Brain pericyte (primary cell): Measurements from ENCODE around the gene TUBB3.

Source experiments
- DNase-seq: peaks from one replicate; pipeline ENCODE4 v3.0.0-alpha.2; 2012; ENCODE audit warnings: low read depth, low spot score

TUBB3 gene

DNA sequence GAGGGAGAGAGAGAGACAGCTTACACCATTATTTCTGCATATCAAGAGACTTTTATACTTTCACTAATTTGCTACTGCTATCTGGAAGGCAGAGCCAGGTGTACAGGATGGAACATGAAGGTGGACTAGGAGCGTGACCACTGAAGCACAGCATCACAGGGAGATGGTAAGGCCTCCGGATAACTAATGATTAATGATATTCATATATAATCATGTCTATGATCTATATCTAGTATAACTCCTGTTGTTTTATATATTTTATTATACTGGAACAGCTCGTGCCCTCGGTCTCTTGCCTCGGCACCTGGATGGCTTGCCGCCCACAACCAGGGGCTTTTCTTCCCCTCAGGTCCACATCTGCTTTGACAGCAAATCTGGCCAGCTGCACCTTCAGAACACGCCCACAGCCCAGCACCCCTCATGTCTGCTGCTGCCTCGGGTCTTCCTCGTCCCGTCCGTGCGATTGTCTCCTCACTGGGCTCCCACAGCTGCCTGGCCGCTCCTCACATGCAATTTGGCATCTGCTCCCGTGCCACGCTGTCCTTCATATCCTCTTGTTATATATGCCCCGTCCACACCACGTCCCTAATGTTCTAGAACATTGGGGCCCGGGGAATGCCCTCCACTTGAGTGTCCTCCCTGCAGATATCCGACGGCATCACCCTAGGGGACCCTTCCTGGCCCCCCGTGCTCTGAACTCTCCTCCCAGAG lies 15.2 kb downstream of the TUBB3 start:
- no peak for DNase-seq

DNA sequence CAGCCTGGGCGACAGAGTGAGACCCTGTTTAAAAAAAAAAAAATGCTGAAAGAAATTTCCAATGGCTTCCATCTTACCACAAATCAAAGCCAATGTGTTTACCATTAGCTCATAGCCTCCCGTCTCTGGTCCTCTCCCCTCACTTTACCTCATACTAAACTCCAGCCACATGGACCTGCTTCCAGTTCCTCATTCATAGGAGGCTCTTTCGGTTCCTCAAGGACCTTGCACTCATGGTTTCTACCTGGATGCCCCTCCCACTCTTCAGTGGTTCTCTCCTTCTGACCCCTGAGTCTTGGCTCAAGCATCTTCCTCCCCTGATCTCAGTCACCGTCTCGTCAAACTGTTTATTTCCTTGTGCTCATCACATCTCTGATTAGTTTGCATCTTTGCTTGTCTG lies 21.6 kb downstream of the TUBB3 start:
- no peak for DNase-seq

DNA sequence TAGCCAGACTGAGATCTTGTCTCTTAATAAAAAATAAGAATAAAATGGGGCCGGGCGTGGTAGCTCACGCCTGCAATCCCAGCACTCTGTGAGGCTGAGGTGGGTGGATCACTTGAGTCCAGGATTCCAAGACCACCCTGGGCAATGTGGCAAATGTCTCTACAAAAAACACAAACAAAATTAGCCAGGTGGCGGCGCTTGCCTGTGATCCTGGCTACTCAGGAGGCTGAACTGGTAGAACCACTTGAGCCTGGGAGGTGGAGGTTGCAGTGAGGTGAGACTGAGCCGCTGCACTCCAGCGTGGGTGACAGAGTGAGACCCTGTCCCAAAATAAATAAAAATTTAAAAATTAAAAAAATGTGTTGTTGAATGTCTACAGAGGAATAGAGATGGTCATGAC lies 22.5 kb downstream of the TUBB3 start:
- no peak for DNase-seq

DNA sequence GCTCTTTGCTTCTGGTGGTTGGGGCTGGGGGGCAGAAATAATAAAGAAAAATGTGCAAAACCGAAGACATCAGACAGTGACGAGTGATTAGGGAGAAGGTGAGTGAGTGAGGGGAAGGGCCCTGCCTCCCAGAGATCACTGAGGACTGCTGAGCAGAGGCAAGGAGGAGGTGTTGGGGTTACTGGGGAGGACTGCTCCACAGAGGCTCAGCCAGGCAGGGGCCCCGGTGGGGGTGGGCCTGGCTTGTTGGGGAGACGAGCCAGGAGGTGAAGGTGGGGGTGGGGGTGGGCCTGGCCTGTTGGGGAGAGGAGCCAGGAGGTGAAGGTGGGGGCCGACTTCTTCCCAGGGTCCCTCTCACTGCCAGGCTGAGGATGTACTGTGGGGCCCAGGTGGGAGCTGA lies 23.4 kb downstream of the TUBB3 start:
- DNase-seq = no peak

DNA sequence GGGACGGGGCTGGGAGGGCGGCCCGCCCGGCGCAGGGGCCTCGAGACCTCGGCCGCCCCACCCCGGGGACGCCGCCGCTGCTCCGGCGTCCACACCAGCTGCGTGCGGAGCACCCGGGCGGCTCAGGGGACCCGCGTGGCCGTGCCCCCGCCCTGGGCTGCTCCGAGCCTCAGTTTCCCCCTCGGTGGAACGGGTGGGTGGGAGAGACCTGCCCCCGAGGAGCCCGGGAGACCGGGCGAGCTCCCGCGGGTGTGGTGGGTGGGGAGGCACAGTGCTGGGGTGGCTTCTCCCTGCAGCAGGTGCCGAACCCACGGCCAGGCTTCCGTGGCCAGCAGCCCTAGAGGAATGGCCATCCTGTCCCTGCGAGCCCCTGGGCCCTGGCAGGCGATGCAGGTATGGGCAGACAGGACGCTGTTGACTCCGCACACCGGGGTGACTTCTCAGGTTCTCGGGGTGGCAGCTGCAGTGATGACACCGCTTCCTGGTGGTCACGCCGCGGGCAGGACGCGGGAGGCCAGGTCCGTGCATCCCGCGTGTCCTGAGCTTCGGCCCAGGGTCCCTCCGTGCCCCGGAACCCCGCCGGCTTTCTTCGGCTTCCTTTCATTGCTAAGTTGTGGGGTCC lies 26.1 kb downstream of the TUBB3 start:
- no peak for DNase-seq

DNA sequence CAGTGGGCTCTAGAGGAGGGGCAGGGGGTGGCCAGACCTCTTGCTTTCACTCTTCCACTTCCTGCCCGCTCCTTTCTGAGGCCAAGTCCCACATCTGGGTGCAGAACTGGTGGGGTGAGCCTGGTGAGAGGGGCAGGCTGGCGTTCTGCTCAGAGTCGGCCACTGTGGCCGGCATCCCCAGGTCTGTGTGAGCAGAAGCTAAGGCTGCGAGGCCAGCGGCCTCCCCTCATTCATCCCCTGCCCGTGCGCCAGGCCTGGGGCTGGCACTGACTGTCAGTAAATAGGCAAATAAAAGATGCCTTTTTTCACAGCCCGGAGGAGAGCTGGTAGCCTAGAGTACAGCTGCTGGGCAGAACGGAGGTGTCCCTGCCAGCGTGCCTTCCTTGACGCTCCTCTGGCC lies 26.6 kb downstream of the TUBB3 start:
- no peak for DNase-seq

DNA sequence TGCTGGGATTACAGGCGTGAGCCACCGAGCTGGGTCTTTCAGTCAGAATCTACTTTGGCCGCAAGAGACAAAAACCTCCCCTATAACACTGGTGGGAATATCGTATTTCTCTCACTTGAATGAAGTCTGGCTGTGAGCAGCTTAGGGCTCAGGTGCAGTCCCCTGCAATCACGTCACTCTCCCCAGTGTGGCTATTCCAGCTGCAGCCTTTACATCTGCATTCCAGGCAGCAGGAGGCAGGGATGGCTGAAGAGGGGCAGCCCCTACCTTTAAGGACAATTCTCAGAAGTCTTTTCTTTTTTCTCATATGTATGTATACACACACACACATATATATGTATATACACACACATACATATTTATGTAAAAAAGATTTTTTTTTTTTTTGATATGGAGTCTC lies 28.4 kb downstream of the TUBB3 start:
- no peak for DNase-seq

DNA sequence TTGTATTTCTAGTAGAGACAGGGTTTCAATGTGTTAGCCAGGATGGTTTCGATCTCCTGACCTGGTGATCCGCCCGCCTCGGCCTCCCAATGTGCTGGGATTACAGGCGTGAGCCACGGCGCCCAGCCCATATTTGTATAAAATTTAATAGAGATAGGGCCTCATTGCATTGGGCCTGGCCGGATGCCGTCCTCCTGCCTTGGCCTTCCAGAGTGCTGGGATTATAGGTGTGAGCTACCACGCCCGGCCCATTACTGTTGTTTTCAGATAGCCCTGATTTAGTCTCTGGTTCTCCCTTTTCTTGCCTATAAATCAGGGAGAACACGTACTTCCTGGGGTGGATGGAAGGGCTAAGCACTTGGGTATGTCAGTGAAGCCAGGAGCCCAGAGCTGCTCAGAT lies 28.9 kb downstream of the TUBB3 start:
- DNase-seq = no peak

DNA sequence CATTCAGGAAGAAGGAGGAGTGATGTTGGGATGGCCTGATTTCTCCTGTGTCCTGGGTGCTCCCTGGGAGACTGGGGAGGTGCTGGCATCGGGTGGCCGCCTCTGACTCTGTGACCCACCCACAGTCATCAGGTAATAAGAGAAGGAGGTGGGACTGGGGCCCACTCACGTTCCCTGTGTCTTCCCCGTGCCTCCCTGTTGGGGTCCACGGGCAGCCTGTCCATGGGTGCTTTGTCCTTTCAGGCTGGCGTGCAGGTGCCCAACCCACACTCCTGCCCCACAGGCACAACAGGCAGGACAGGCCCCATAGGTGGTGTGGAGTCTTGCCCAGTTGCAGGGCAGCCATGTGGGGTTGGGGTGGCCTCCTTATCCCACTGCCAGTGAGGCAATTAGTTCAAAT lies 29.4 kb downstream of the TUBB3 start:
- DNase-seq = no peak

DNA sequence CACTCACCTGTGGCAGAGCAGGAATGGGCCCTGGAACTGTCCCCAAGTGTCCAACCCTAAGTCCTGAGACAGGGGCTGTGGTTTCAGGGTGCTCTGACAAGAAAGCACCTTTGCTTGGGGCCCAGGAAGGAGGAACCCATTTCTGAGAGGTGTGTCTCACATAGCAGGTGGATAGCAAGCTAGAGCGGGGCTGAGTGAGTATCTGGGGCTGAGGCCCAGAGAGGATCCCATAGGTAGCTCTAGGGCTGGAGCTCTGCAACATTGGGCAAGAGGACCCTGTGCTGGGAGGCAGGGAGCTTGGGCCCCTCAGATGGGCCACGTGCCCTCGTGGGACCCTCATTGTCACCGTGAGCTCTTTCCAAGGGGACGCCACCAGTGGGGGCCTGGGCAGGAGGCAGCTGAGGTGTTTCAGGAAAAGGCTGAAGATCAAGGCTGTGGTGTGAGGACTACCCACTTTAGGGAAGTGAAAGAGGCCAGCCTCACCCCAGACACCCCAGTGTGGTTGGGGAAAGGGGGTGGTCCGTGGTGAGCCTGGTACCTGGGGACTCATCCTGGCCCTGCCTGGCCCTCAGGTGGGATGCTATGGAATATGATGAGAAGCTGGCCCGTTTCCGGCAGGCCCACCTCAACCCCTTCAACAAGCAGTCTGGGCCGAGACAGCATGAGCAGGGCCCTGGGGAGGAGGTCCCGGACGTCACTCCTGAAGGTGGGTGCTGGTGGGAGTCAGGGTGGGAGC lies 30.7 kb downstream of the TUBB3 start:
- no peak for DNase-seq

DNA sequence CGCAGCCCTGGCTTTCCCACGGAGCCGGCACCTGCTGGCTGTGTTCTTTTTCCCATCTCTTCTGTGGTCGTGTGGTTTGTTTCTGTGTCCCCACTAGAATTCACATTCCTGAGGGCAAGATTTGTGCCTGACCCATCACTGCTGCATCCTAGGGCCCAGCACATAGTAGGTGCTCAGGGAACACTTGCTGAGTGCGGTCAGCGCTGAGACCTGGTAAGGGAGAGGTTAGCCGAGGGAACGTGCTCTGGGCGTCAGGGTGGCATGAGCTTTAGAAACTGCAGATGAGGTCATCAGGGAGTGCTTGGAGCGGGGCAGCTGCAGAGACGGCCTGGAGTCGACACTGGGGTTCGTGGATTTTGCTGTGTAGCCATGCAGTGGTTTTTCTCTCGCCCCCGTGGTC lies 31.3 kb downstream of the TUBB3 start:
- DNase-seq = no peak

DNA sequence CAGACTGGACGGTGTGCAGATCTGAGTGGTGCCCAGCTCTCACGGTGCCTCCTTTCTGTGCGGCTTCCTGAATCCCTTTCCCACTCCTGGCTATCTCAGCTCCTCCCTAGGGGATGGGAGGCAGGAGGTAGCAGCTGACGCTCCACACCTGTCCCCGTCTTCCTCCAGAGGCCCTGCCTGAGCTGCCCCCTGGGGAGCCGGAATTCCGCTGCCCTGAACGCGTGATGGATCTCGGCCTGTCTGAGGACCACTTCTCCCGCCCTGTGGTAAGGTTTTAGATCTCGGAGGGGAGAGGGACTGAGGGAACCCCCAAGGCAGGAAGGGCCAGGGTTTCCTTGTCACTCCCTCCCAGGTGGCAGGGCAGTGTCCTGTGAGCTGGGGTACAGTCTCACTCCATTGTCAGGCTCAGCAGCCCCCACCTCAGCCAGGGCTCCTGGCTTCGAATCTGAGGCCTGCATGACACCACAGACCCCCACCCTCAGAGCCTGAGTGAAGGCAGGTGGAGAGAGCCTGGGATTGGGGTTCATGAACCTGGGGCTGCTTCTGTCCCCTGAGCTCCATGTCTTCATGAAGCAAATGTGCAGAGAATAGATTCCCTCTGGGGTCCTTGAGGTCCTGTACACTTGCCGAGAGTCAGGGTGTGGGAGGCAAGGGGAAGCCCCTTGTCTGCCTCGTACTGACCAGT lies 32.0 kb downstream of the TUBB3 start:
- no peak for DNase-seq

DNA sequence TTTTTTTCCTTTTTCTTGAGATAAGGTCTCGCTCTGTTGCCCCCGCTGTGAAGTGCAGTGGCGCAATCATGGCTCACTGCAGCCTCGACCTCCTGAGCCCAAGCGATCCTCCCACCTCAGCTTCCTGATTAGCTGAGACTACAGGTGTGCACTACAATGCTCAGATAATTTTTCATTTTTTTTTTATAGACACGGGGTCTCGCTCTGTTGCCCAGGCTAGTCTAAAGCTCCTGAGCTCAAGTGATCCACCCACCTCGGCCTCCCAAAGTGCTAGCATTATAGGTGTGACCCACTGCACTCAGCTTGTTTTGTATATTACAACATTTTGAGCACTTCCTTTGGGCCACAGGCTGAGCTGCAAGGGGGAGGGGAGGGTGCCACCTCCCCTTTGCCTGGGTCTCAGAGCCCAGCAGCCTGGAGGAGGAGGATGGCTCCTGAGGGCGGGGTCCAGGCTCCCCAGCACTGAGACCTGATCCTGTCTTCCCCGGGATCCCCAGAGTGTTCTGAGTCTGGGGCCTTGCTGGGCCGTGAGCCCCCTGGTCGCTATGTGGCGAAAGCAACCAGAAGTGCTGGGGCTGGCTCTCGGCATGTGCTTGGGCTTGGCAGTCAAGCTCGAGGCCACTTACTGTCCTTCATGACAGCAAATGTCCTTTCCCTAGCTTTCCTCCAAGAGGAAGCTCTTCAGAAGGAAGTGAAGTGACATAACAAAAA lies 33.5 kb downstream of the TUBB3 start:
- DNase-seq = no peak

DNA sequence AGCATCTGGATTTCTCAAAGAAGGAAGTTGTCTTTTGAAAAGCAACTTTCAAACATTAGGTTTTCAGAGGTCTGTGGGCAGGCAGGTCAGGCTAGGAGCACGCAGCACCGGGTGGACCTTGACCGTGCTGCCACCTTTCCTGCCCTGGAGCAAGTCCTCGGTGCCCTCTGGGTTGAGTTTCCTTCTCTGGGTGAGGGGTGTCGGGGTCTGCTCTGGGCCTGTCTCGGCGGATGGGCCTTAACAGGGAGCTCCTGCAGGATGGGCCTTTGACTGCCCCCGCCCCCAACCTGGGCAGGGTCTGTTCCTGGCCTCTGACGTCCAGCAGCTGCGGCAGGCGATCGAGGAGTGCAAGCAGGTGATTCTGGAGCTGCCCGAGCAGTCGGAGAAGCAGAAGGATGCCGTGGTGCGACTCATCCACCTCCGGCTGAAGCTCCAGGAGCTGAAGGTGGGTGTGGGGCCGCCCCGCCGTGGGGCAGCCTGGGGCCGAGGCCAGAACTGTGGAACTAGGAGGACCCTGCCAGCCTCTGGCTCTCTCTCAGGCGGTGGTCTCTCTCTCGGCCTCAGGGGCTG lies 34.2 kb downstream of the TUBB3 start:
- DNase-seq = no peak

DNA sequence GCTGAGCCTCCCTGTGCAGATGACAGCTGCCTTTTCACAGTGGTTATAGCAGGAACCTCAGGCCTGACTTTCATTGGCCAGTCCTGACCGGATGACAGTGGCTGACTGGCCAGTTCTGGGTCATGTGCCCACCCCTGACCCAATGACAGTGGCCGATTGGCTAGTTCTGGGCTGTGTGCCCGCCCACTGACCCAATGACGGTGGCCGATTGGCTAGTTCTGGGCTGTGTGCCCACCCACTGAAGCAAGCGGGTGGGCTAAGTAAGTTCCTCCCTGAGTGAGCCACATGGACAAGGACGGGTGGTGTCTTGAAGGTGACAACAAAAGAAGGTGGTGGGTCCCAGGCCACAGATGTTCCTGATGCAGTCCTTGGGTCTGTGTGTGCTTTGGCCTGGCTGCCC lies 34.9 kb downstream of the TUBB3 start:
- DNase-seq = no peak

DNA sequence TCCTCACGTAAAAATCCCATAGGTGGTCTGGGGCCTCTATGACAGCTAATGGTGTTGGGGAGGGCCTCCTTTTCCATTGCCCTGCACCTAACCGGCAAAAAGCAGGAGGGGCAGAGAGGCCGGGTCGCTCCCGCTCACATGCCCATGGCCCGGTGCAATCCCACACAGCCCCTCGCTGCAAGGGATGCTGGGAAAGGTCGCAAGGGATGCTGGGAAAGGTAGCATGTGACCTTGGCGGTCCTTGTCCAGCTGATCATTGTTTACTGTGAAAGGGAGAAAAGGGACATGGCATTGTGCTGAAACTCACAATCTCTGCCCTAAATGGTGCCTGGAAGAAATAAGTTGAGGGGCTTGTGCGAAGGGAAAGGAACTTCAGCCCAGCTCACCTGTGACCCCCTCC lies 35.5 kb downstream of the TUBB3 start:
- no peak for DNase-seq

DNA sequence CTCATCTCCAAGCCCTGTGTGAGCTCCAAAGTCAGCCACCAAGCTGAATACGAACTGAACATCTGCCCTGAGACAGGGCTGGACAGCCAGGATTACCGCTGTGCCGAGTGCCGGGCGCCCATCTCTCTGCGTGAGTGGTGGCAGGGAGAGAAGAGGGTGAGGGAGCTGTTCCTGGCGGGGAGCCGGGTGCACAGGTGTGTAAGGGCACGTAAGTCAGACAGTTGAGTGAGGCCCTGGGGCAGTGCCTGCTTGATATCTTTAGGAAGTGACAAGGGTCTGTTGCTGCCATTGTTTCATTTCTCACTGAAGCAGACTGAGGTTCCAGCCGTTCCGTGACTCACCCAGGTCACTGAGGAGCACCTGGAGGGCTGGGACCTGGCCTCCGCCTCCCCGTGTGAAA lies 37.8 kb downstream of the TUBB3 start:
- no peak for DNase-seq

DNA sequence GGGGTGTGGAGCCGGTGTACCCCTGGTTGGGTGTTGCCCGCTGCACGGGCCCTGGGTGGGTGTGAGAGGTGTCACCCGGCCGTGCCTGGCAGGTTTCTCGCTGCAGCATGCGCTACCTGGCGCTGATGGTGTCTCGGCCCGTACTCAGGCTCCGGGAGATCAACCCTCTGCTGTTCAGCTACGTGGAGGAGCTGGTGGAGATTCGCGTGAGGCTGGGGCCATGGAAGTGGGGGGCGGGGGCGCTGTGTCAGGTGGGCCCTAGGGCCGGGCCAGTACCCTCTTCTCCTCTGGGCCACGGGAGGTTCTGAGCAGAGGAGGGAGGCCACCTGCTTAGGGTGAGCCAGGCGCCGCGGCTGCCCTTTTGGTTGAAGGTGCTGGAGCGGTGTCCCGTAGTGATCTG lies 38.8 kb downstream of the TUBB3 start:
- no peak for DNase-seq

DNA sequence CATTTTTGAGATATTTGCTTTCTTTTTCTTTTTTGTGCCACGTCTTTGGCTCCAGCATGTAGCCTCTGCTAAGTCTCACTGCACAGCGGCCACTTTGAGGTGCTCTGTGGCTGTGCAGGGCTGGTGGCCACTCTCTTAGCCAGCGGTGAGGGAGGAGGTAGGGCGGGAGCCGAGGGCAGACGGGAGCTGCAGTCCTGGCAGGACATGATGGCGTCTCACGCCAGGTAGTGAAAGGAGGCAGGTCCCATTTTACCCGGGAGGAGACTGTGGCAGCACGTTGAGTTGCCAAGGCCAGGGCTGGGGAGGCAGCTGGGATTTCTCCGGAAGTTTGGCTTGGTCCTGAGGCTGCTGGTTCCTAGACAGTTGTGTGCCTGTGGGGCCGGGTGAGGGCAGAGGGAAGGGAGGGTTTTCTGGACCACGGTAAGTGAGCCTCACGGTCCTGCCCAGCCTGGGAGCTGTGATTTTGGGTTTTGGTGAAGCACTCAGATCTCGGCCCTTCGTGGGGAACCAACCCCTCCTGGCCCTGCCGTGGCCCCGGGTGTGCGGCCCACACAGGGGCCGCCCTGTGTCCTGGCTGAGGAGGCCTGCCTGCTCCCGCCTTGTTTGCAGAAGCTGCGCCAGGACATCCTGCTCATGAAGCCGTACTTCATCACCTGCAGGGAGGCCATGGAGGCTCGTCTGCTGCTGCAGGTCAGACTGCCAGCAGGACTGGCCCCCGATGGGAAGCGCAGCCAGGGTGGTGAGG lies 39.8 kb downstream of the TUBB3 start:
- DNase-seq = no peak

DNA sequence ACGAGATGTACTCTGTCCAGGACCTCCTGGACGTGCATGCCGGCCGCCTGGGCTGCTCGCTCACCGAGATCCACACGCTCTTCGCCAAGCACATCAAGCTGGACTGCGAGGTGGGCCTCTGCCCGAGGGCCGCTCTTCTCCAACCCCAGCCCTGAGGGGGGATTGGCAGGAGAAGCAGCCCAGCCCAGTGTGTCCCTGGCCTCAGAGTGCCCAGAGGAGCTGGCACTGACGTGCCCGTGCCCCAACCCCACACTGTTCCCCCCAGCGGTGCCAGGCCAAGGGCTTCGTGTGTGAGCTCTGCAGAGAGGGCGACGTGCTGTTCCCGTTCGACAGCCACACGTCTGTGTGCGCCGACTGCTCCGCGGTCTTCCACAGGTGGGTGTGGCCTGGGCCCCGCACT lies 41.1 kb downstream of the TUBB3 start:
- no peak for DNase-seq
